A204.1 (cell line): Measurements from ENCODE around the gene FAM120B.

Experiments used
- FAIRE-seq: peaks from 2 replicates; lab custom pipeline; 2012; peaks lifted over from hg19 to GRCh38; lab: Jason Lieb, UNC

Gene FAM120B

DNA sequence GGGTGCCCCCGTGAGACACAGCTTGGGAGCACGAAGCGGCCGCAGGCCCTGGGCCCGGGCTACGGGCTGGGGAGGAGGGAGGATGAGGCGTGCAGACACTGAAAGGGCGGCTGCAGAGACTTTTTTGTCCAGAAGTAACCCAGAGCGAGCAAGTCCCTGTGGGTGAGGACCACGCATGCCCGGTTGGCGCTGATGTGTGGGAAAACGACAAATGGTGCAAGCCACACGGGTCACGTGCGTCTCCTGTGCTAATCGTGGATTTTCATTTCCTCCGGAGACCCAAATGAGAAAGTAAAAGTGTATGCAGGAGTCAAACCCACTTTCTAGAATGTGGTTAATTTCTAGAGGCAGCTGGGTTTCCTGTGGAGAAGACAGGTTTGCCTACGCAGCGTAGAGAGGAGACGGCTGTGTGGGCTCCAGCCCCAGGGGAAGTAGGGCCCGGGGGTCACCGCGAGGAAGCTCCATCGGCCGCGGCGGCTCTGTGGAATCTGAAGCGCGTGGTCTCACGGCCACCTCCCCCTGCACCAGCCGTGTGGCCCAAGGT, 34.7 kb upstream of the FAM120B start:
- FAIRE-seq: no peak

- no peak for FAIRE-seq
Measured at GRCh38 chr6:170272341-170273065, 34.1 kb upstream of the FAM120B start.

DNA sequence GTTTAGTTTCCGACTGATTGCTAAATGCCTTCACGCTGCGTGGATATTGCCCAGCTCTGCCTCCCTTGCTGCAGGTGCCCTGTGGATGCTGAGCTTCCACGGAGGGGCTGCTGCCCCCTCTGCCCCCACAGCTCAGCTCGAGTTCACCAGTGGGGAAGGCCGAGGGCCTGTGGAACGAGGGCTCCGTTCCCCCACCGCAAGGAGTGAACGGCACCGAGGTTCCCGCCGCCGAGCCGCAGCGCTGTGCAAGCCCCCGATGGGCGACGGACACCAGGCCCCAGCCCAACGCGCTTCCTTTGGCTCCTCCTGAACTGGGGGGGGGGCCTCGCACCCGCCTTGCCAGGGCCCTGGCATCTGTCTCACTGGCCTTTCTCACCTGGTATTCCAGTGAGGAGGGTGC, 33.4 kb upstream of the FAM120B start:
- no peak for FAIRE-seq

DNA sequence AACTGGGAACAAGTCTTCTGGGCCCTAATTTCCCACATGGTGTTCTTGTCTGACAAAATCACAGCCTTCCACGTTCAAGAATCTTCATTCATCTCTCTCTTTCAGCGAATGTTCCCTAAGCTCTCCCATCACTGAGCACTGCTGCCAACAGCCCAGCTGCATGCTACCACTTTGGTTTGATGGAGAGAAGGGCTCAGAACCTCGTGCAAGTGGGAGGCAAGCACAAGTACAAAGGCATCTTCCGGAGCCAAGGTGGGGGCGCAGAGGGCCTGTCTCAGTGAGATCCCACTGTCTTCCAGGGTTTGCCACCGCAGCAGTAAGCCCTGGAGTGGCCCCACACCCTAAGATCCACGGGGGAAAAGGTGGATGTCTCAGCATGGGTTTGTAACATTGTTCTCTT, 32.9 kb upstream of the FAM120B start:
- FAIRE-seq: no peak

DNA sequence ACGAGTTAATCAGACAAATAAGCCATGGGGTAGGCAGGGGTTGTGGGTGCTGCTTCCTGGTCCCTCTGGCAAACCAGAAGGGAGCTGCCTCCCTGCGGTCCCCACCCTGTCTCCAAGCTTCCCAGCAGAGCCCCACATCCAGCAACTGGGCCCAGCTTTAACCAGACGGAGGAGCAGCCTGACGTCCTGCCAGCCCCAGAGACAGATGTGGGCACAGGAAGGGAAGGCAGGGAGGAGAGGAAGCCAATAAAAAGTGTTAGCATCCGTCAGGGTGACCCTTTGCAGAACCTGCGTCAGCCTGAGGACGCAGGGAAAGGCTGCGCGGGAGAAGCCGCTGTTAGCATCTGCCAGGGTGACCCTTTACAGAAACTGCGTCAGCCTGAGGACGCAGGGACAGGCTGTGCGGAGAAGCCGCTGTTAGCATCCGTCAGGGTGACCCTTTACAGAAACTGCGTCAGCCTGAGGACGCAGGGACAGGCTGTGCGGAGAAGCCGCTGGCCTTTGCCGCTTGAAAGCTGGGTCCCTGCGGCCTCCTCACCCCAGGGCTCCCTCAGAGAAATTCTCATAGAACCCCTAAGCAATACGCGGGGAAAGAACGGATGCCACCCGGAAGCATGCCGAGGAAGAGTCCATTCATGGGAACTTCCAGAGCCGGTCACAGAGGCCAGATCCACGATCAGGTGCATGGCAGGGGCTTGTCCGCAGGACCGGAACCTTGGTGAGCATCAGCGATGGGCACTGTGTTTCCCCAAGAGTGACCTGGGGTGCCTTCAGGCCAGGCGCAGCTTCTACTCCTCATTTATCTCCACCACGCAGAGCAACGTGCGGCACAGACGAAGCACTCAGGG, 31.6 kb upstream of the FAM120B start:
- FAIRE-seq: no peak

DNA sequence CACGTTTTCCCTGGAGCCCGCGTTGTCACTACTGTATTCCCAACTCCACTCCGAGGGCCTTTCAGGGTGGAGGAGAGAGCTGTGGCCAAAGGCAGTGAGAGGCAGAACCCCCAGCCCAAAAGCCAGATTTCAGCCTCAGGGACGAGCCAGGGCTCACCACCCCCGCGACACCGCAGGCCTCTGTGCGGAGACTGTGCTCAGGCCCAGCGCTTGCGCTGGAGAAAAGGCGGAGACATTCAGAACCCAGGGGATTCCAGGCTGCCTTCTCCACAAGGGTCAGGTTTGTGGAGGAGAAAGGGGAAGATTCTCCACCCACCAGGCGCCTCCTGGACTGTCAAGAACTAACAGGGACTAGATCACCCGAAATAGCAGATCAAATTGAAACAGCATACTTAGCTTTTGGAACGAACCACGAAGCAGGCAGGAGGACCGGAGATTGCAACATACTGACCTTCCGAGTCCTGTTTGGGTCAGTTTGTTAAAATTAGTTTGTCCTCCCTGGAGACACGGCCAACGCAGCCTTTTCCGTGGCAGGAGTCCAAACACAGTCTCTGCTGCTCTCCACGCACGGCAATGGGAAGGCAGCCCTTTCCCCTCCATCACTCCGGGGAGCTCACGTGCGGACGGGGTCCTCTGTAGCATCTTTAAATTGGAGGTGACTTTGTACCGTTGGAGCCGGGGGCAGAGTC, 30.0 kb upstream of the FAM120B start:
- no peak for FAIRE-seq

- no peak for FAIRE-seq
Measured at GRCh38 chr6:170277893-170278742, 28.4 kb upstream of the FAM120B start.

DNA sequence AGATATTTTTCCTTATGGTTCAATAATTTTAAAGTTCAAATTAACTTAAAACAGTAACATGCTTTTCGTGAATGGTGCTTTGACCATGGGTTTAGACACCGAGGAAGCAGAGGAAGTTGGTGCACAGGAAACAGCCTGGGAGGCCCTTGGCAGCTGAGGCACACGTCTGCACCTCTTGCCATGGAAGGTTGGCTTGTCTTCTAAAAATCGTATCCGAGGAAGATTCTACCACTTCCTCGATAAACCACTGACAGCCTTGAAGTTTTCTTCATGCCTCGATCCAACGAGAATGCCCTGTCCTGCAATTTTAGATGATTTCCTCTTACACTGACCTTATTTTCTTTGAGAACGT, 27.8 kb upstream of the FAM120B start:
- no peak for FAIRE-seq

DNA sequence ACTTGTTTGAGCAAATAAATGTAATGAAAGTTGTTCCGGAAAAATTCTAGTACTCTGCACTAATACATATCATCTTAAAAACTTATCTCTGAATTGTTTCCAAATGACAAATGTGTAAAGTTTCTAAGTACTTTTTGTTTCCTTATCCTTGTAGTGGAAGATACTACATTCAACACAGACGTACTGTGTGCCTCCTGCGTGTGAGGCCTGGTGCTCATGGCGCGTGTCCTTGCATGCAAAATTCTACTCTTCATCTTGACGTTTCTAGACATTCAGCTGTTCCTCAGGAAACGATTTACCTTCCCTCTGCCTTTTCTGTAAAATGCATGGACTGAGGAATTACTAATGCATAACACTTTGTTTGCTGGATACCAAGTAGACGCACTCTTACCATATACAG, 27.1 kb upstream of the FAM120B start:
- FAIRE-seq: no peak

DNA sequence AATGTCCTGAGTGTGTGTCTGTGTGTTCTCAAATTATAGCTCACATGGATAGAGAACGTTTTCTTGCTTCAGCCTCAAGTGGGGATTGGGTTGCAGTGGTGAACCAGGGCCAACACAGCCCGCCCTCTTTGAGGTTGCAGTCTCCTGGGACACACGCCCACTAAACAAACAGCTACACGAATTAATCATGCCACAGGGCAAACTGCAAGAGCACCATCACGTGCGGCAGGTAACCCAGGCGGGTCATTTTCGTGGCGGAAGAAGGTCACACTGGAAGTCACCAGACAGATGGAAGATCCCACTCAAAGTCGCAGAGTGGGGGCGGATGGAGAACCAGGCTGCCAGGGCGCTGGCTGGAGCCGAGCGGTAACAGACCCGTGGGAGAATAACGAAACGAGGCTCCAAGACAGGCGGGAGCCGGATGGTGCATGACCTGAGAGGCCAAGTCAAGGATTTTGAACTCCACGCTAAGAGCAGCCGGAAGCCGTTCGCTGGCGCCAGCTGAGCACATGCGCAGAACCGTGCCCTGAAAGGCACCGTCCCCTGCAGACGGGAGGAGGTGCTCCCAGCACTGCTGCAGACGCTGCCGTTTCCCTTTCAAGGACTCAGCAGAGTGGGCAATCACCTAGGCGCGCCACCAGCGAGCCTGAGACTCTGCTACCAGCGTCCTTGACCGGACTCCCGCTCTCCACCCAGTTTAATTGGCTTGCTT, 26.4 kb upstream of the FAM120B start:
- no peak for FAIRE-seq

GRCh38 chr6:170280689-170281045, 25.9 kb upstream of the FAM120B start:
- no peak for FAIRE-seq

DNA sequence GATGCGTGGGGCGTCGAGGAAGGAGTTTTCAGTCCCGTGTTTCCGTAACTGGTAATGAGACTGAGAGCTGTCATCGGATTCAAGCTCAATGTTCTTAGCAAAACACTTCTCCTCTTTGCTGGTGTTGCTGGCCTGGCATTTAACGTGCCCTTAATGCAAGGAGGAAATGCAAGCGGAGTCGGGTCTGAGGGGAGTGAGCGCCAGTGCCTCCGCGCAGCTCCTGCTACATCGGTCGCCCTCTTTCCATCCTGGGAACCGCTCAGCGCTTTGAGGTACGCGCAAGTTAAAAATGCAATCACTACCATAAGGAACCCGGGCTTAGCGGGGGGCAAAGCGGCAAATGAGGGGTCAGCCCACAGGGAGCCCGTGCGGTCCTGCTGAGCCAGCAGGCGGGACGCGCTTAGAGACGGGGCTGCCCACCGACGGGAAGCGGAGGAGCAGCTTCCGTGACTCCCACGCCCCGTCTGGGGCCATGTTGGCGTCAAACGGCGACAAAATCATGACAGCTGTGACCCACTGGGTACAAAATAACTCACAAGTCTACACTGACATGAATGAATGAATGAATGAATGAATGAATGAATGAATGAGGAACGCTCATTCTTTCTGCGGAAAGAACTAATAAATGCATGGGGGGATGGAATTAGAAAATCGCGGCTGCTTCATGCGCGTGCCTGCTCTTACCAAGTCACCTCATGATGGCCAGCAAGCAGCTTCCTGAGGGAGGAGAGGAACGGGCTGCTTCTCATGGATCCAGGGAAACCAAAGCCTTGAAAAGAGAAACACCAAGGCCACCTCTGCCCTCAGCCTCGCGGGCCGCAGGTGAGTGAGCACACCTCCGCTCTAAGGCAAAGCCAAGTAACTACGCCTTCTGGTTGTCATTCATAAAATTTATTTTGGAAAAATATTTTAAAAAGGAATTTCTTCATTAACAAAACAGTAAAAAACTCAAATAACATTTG, 24.9 kb upstream of the FAM120B start:
- no peak for FAIRE-seq

DNA sequence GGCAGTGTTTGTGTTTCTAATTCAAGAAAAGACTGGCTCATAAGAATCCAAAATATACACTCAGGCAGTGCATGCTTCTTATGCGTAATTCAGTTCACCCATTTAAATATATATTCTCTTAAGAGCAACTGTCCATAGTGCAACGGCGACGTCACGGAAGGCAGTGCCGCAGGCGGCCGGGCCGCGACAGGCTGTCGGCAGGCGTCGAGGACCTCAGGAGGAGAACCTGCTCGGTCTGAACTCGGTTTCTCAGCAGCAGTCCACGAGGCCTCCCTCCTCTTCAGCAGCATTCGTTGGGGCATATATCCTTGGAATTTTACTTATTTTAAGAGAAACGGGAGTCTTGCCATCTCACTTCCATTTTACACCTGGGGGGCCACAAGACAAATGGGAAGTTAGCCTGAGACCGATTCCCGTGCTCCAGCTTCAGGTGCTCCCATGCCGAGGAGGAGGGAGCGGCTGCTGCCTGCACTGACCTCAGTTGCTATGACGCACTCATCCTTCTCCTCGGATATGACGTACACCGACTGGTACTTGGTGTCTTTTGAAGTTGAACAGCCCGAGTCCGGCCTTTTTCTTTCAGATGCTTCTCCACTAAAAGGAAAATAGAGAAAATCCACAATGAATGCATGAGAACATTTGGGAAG, 23.9 kb upstream of the FAM120B start:
- no peak for FAIRE-seq

DNA sequence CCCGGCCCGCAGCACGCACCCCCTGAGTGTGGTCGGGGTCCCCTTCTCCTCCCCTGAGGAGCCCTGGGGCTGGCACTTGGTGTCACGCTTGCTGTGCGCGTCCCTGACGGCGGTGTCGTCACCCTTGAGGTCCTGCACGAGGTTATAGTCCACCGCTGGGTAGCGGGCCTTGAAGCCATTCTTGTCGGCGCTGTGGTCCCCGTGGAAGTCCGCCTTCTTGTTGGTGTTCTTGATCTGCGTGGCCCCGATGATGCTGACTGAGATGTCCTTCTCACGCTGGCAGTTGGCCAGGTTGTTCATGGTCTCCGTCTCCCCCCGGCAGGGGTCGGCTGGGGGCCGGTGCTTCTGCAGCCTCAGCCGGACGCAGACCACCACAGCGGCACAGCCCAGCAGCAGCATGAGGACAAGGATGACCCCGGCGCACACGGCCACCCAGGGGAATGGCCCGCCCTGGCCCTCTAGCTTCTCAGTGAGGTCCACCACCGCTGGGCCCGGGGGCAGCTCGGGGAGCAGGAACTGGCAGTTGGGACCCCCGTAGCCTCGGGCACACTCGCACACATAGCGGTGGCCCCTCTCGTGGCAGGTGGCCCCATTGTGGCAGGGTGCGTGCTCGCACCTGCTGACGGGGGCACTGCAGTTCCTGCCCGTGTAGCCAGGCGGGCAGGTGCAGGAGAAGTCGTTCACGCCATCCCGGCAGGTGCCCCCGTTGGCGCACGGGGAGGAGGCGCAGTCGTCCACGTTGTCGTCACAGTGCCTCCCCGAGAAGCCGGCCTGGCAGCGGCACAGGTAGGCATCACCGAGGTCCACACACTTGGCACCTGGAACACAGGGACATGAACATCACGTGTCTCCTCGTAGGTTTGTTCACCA, 23.1 kb upstream of the FAM120B start:
- FAIRE-seq: no peak

DNA sequence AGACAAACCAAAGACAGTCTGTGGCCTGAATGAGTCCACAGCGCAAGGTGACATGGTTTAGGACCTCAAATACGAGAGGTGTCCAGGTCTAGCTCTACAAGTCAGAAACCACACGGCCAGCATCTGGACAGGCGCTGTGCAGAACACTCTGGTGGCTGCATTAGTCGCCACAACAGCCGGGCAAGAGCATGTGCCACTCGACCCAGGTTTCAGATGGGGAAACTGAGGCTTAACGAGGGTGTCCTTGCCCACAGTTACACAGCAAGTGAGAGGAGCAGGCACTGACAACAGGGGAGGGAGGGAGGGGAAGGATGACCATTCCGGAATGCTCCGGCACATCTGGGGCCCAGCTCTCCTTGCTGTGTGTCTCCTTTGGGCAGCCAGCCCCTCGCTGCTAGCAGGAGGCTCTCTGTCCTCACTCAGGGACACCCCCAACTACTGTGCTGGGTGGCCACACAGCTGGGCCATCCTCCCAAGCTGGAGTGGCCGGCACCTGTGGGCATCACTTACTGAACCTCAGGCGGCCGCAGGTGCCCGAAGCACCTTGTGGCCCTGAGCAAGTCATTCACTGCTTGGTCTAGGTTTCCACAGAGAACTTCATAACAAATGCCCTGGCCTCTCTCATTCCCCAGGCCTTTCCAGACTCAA, 22.3 kb upstream of the FAM120B start:
- no peak for FAIRE-seq

GRCh38 chr6:170284866-170285469, 21.6 kb upstream of the FAM120B start:
- FAIRE-seq: no peak

DNA sequence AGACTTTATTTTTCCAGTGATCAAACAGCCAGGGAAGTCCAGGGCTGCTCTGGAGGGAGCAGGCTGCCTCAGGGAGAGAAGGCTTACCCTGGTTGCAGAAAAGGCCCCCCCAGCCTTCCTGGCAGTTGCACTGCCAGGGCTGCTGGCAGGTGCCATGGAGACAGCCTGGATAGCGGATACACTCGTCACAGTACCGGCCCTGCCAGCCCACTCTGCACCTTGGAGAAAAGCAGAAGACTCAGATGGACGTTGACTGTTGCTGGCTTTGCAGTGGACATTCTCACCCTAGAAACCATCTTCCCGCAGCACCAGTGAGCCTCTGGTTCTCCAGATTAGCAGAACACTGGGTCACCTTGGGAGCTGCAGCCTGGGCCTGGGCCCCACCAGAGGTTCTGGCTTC, 21.1 kb upstream of the FAM120B start:
- FAIRE-seq: no peak
